Right renal pelvis (tissue), 4 donors: ENCODE data around the gene USB1. TPM values are rescaled to one million over a fixed set of nuclear protein-coding genes. Genes with fewer than 3 reads are reported as not detected.
"Not testable (repeated sequence)": the region's sequence is repeated elsewhere in the genome, so short reads cannot be mapped to it uniquely, and the experiment has no call there.

Source experiments
- DNase-seq, 4 donors: peaks; one replicate each; pipeline ENCODE4 v3.0.0-alpha.2; 2013; ENCODE audit warnings: low read depth in 4 of 4, low spot score in 3 of 4, missing footprints in 1 of 4
- polyA plus RNA-seq, 4 donors: library from polyadenylated mRNA; unstranded; fragments of 120-200 nt; gene quantifications; one replicate each; pipeline ENCODE4 v1.2.1, GENCODE V29; 2013; ENCODE audit not compliant: insufficient read length in 4 of 4

Gene USB1
- polyA plus RNA-seq, 4 donors = 22.2 to 25.2 (median 24.1) TPM

DNA sequence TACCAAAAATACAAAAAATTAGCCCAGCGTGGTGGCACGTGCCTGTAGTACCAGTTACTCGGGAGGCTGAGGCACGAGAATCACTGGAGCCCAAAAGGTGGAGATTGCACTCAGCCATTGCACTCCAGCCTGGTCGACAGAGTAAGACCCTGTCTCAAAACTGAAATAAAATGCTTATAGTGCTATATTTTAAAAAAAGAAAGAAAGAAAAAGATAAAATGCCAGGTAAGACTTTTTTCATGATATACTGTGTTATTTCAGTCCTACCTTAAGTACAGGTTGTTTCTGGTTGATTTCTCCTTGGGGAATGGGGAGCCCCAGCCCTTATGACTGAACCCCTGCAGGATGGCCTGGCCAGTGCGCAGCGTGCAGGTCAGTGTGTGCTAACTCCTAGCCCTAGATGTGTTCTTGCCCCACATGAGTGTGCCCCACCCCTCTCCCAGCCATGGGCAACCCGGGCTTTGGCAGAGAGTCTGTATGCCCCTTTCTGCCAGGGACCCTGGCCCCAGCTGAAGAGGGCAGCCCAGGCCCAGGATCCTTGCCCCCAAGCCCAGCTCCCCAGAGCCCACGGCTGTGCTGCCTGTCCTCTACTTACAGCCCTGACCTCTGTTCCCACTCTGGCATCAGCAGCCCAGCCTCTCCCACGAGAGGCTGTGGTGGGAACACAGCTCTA lies 31.6 kb upstream of the USB1 start:
- no peak for DNase-seq

DNA sequence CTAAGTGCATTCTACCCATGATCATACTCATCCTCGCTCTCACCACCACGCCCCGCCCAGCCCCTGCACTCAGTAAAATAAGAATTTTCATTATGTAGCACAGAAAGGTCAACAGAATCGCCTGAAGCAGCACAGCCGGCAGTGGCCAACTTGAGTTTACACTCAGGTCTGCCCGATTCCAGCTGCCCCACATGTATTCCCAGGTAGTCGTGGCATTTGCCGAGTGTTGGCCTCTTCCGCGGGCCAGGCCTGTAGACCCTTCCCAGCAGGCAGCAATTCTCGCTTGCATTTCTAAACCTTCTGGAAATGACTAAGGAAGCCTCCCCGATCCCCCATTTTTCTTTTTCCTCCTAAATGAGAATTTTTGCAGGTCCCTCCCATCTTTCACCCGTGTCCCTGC lies 30.9 kb upstream of the USB1 start:
- no peak for DNase-seq

GRCh38 chr16:57970970-57971369 lies 30.2 kb upstream of the USB1 start, which contains the start of gene CNGB1:
CNGB1 (minus strand) TSS chr16:57971128; CDS start chr16:57967286, 3,842 bp downstream.
- no peak for DNase-seq

- DNase-seq = no peak
Measured at GRCh38 chr16:57971848-57972247, 29.4 kb upstream of the USB1 start.

- no peak for DNase-seq
Measured at GRCh38 chr16:57972306-57972705, 28.9 kb upstream of the USB1 start.

DNA sequence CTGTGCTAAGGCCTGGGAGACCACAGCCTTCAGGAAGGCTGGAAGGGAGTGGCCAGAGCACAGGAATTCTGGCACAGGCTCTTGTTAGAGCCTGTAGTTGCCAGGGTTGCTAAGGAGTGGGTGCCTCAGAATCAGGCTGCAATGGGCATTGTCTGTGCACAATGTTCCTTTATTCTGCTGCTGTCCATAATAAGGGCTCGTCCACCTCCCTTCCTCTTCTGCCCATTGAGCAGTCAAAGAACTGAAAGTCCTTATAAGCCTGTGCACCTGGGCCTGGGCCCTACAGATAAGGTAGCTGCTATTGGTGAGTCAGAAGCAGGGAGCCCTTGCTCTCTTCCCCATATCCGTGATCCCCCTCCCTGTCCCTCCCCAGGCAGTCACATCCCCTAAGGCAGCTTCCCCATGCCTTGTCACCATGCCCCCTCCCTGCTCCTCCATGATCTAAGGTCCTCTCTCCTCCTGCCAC lies 24.8 kb upstream of the USB1 start:
- DNase-seq = no peak

GRCh38 chr16:57977418-57978069 lies 23.7 kb upstream of the USB1 start:
- DNase-seq = no peak

- DNase-seq = not testable (repeated sequence)
Measured at GRCh38 chr16:57978070-57978465, 23.1 kb upstream of the USB1 start.

DNA sequence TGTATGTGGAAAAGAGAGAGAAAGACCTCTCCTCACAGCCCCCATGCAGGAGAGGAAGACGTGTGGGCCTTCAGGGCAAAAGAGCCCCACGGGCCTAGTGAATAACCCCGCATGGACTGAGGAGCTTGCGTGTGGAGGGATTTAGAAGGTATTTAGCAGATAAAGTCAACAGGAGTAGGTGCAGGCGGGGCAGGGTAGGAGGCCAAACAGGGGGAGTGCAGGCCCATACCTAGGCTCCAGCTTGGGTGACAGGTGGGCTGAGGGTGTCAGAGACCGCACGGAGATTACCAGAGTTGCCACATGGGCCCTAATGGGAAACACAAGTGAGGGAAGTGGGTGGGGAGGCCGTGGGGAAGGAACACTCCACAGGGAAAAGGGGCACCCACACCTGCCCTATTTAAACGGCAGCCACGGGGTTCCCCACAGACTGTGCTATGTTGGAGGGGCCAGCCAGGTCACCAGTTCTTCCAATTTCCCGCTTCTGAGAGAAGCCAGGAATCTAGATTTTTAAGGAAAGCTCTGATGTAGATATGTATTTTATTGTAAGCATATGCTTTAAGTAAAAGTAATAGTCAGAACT lies 22.1 kb upstream of the USB1 start:
- DNase-seq = no peak

- no peak for DNase-seq
Measured at GRCh38 chr16:57981636-57982035, 19.6 kb upstream of the USB1 start.

GRCh38 chr16:57982385-57982784 lies 18.8 kb upstream of the USB1 start:
- no peak for DNase-seq

DNA sequence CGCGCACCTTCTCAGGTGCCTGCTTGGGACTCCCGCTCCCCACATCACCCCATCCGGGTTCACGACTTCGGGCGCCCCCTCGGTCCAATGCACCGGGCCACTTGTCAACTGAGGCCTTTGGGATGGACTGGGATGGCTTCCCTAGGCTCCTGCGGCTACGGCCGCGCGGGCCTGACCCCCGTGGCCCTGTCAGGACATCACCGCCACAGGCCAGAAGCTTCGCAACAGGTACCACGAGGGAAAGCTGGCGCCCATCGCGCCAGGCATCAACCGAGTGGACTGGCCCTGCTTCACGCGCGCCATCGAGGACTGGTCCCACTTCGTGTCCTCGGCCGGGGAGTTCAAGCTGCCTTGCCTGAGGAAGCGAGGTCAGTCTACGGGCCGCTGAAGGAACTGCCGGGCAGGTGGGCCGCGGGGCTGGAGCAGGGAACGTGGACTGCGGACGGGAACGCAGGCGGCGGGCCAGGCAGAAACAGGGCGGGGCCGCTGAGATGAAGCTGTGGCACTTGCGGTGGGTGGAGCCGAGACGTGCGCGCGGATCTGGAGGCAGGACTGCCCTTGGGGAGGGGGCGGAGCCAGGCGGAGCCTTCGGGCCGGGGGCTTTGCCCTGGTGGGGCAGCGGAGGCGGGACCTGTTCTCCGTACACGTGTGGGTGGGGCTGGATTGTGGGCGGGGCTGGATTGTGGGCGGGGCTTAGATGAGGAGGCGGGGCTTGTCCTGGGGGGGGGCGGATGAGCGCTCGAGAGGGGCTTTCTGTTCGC lies 16.6 kb upstream of the USB1 start:
- DNase-seq = peak; percentile 45 to 71 (median 66)

DNA sequence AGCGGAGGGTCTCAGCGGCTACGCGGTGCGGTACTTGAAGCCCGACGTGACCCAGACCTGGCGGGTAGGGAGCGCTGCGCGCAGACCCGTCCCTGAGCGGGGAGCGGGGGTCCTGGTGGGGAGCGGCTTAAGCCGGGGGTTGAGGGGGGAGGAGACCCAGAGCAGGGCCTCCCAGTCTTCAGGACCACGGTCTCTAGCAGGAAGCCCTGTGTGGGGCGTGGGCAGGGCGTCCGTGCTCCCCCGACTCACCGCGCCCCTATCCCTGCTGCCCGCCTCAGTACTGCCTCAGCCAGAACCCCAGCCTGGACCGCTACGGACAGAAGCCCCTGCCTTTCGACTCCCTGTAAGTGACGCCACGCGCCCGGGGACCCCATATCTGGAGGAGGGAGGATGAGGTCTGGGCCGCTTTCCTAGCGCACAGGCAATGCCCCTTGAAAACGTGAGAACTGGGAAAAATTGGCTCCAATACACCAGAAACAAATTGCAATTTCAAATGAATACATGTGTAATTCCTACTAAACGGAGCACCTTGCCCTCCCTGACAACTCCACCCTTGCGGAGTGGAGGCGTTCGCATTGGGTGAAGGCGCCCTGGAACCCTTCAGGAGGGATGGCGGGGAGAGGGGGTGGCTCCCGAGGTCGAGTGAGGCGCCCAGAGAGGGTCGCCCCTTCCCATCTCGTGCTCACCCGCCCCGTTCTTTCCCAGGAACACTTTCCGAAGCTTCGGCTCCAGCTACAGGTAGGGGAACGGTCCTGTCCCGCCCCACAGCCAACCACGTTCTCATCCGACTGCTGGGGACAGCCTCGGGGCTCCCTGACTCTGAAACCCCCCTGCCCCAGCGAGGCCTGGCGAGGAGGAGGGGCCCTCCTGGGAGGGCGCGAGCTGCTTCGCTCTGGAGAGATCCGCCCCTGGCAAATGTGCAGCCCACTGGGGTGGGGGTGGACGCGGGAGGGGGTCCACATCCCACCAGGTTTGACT lies 15.7 kb upstream of the USB1 start:
- no peak for DNase-seq

GRCh38 chr16:57986196-57986595 lies 15.0 kb upstream of the USB1 start:
- DNase-seq = no peak

DNA sequence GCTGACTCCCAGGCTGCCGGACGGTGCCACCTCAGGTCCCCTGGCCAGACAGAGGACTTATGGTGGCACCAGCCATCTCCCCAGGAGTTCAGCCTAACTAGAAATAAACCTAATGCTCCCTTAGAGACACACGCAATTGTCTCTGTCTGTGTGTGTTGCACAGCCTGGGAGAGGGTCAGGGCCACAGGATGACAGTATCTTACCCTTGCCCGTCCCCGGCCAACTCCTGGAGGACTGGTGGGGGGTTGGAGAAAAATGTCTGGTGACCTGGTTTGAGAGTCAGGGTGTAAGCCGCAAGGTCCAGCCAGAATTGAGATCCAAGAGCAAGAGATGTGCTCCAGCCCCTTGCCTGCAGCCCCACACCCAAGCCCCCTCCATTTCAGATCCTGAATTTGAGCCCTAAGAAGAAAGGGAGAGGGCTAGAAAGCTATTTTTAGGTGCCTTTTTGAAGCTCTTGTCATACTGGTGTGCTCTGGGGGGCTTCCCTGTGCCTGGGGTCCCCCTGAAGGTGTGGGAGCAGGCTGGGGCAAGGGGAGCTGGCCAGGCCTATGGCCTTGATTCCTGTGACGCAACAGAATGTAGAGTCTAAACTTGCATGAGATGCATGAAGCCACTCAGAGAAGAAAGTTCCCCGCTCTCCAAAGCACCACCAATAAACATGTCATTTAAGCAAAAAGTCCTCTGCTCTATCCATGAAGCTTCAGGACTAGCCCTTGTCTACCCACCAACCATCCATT lies 13.6 kb upstream of the USB1 start:
- no peak for DNase-seq

GRCh38 chr16:57988929-57989328 lies 12.3 kb upstream of the USB1 start:
- no peak for DNase-seq

DNA sequence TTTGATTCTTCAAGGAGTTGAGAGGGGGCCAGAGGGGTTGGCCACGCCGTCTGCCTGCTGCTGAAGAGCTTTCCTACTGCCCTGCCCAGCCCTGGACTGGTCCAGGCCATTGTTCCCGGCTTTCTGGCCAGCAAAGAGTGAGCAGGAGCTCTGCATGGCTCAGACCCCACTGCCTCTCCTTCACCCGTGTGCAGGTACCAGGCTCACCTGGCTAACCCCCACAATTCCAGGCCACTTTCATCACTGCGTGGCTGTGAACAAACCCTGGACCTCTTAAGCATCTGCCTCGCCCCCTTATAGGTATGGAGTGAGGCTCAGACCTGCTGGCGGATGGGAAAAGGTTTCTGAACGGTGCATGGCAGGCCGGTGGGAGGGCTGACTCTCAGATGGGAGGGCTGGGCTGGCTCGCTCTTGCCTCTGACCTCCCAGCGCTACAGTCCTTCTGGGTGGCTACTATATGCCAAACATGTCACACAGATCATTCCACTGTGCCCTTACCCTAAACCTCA lies 9.6 kb upstream of the USB1 start:
- no peak for DNase-seq

- no peak for DNase-seq
Measured at GRCh38 chr16:57992084-57992483, 9.1 kb upstream of the USB1 start.

DNA sequence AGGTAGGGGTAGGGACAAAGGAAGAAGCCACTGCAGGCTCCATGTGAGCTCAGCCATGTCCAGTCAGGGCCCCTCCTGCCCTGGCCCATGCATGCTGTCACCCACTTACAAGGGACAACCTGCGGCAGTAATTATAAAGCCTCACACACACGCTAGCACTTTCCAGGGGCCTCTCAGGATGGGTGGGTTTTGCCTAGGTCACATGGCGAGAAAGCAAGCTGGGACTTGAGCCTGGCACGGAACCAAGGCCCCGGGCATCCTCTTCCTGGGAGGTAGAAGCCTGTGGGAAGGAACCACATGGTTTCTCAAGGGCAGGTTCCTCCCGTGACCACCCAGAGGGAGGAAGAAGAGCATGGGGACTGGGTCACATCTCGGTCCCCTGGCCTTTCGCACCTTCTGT lies 7.8 kb upstream of the USB1 start:
- DNase-seq = no peak
